Glutamatergic neuron (in vitro differentiated cells): ENCODE data around the gene ADSL. TPM values are rescaled to one million over a fixed set of nuclear protein-coding genes. Genes with fewer than 3 reads are reported as not detected.
"Not testable (repeated sequence)": the region's sequence is repeated elsewhere in the genome, so short reads cannot be mapped to it uniquely, and the experiment has no call there.

ENCODE experiments used
- DNase-seq: peaks from one replicate; pipeline ENCODE4 v3.0.0; 2022
- H3K27ac Mint-ChIP-seq: one replicate; pipeline ENCODE4 v1.8.0; 2020; ENCODE audit warnings: mild to moderate bottlenecking, mixed read lengths, inconsistent platforms; ENCODE audit not compliant: unreplicated experiment
- H3K27me3 Mint-ChIP-seq: one replicate; pipeline ENCODE4 v1.8.0; 2020; ENCODE audit warnings: mild to moderate bottlenecking, moderate library complexity, mixed read lengths, inconsistent platforms; ENCODE audit not compliant: unreplicated experiment
- H3K36me3 Mint-ChIP-seq: one replicate; pipeline ENCODE4 v1.8.0; 2020; ENCODE audit warnings: mild to moderate bottlenecking, mixed read lengths, inconsistent platforms; ENCODE audit not compliant: unreplicated experiment
- H3K4me1 Mint-ChIP-seq: one replicate; pipeline ENCODE4 v1.8.0; 2020; ENCODE audit warnings: mild to moderate bottlenecking, low read depth, mixed read lengths, inconsistent platforms; ENCODE audit not compliant: unreplicated experiment
- H3K4me3 Mint-ChIP-seq: one replicate; pipeline ENCODE4 v1.8.0; 2020; ENCODE audit warnings: mild to moderate bottlenecking, mixed read lengths, inconsistent platforms; ENCODE audit not compliant: unreplicated experiment
- H3K9me3 Mint-ChIP-seq: one replicate; pipeline ENCODE4 v1.8.0; 2020; ENCODE audit warnings: mild to moderate bottlenecking, moderate library complexity, mixed read lengths, inconsistent platforms; ENCODE audit not compliant: unreplicated experiment
- total RNA-seq: library from RNA; stranded (reverse); fragmentation: NEBNext Ultra II Directional; extraction: Animal tissue kit (Norgen Biotek cat#: 25700); gene quantifications from one replicate; pipeline ENCODE4 v1.2.1, GENCODE V29; 2021; ENCODE audit not compliant: unreplicated experiment
- TF ChIP-seq, protein P1 (sequence below): fragments of 200-600 bp; sonication (generic); IDR thresholded peaks from one replicate; pipeline ENCODE4 v1.5.0; 2021; ENCODE audit not compliant: partially characterized antibody, unreplicated experiment

ADSL gene
- total RNA-seq, 1 donor from 2014 or later = 62.3 TPM

- no peak overlapping the region for H3K27ac Mint-ChIP-seq
These were observed 40.7 kb upstream of the ADSL start for GRCh38 chr22:40305625-40306024.

DNA sequence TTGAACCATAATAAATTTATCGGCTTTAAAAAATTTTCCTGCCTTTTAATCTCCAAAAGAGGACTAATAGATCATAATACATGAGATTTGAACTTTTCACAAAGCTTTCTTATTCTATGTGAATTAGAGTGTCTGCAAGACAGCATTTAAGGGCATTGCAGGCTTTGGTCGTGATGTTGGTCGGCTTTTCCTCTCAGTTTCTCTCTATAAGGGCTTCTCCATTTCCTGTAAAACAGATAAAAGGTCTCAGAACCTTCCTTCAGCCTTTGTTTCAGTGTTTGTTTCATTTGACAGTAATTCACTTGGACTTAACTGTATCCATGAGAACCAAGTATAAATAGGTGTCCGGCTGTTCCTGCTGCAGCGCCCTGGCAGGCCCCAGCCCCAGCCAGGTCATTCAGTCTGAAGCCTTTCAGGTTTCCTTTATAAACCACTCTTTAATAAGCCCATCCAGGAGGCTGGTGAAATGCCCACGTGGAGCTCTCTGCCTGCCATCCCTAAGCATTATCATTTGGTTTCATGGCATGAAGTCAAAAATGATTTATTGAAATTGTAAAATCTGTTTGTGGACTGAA, 37.2 kb upstream of the ADSL start:
- DNase-seq = no peak
- TF ChIP-seq, protein P1, sequence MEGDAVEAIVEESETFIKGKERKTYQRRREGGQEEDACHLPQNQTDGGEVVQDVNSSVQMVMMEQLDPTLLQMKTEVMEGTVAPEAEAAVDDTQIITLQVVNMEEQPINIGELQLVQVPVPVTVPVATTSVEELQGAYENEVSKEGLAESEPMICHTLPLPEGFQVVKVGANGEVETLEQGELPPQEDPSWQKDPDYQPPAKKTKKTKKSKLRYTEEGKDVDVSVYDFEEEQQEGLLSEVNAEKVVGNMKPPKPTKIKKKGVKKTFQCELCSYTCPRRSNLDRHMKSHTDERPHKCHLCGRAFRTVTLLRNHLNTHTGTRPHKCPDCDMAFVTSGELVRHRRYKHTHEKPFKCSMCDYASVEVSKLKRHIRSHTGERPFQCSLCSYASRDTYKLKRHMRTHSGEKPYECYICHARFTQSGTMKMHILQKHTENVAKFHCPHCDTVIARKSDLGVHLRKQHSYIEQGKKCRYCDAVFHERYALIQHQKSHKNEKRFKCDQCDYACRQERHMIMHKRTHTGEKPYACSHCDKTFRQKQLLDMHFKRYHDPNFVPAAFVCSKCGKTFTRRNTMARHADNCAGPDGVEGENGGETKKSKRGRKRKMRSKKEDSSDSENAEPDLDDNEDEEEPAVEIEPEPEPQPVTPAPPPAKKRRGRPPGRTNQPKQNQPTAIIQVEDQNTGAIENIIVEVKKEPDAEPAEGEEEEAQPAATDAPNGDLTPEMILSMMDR = no peak
- H3K9me3 Mint-ChIP-seq = peaks cover 1% of the 10 kb centered on the region
- no peaks in the 10 kb centered on the region for H3K36me3 Mint-ChIP-seq
- no peak overlapping the region for H3K4me3 Mint-ChIP-seq
- no peak overlapping the region for H3K27ac Mint-ChIP-seq
- no peaks in the 10 kb centered on the region for H3K27me3 Mint-ChIP-seq
- H3K4me1 Mint-ChIP-seq = peaks cover 7% of the 10 kb centered on the region

More at GRCh38 chr22:40305625-40306024, 40.7 kb upstream of the ADSL start:
- peaks cover under 1% of the 10 kb centered on the region for H3K9me3 Mint-ChIP-seq
- H3K27me3 Mint-ChIP-seq = no peaks in the 10 kb centered on the region
- TF ChIP-seq, protein P1 = no peak
- DNase-seq = no peak
- H3K36me3 Mint-ChIP-seq = no peaks in the 10 kb centered on the region
- no peak overlapping the region for H3K4me3 Mint-ChIP-seq
- H3K4me1 Mint-ChIP-seq = no peaks in the 10 kb centered on the region

DNA sequence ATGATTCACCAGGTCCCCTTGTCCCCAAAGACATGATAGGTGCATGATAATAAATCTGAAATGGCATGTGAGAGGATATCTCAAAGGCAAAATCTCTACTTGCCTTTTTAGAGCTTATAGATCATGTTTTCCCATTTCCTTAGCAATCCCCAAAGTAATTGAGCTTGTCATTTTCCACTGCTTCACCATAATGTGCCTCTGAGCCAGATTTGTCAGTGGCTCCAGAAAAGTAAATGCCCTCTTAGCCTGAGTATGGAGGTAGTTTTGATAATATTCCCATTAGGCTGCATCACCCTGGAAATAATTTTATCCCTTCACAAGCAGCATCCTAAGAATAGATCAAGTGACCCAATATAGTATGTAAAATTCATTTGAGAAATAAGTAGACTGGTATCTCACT, 36.7 kb upstream of the ADSL start:
- Mint-ChIP-seq H3K4me1 (peaks cover 7% of the 10 kb centered on the region), H3K27ac (no peak overlapping the region), H3K4me3 (no peak overlapping the region), H3K27me3 (no peaks in the 10 kb centered on the region), H3K36me3 (peaks cover 5% of the 10 kb centered on the region), H3K9me3 (peaks cover 1% of the 10 kb centered on the region)
- DNase-seq = no peak
- TF ChIP-seq, protein P1 = no peak

DNA sequence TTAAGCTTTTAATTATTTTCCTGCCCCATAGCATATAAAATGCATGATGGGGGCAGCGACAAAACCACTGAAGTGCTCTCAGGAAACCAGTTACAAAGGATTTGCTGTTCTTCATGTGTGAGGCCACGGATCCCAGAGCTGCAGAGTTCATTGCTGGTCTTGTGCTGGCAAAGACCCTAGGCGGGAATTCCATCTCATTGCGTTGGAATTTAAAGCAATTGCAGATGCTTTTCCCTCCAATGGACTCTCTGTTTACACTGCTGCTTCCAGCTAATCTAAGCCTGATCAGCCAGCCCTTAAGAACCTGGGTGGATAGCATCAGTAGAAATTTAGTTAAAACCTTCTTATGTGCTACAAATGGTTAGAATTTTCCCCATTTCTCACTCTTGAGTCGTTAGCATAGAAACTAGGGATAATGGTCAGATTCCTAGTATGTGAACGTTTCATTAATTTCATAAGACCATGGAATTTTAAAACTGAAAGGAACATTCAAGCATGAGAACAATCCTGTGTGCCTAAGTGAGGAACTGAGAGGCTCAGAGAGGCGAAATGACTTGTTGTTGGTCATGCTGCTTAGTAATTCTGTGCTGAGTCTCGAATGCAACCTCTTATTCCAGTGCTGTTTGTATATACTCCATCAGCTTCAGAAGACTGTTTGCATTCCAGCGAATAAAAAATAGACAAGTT, 36.1 kb upstream of the ADSL start:
- H3K36me3 Mint-ChIP-seq = peaks cover 6% of the 10 kb centered on the region
- no peak overlapping the region for H3K4me3 Mint-ChIP-seq
- H3K4me1 Mint-ChIP-seq = peaks cover 9% of the 10 kb centered on the region
- TF ChIP-seq, protein P1 = no peak
- H3K27ac Mint-ChIP-seq = no peak overlapping the region
- H3K9me3 Mint-ChIP-seq = peaks cover 1% of the 10 kb centered on the region
- no peak for DNase-seq
- H3K27me3 Mint-ChIP-seq = no peaks in the 10 kb centered on the region

DNA sequence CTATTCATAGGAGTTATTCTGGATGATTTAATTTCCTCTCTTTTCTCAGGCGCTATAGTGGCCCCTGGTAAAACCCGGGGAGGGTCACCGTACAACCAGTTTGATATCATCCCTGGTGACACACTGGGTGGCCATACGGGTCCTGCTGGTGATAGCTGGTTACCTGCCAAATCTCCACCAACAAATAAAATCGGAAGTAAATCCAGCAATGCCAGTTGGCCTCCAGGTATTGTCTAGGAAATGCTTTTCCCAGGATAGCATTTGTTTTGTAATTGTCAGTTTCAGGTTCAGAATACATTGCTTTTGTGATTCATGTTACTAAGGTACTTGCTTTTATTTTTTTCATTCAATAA, 35.6 kb upstream of the ADSL start:
- no peak overlapping the region for H3K4me3 Mint-ChIP-seq
- peaks cover 11% of the 10 kb centered on the region for H3K36me3 Mint-ChIP-seq
- DNase-seq = no peak
- H3K9me3 Mint-ChIP-seq = peaks cover 1% of the 10 kb centered on the region
- no peak overlapping the region for H3K27ac Mint-ChIP-seq
- H3K4me1 Mint-ChIP-seq = peaks cover 12% of the 10 kb centered on the region
- H3K27me3 Mint-ChIP-seq = peaks cover 4% of the 10 kb centered on the region
- TF ChIP-seq, protein P1 = no peak

DNA sequence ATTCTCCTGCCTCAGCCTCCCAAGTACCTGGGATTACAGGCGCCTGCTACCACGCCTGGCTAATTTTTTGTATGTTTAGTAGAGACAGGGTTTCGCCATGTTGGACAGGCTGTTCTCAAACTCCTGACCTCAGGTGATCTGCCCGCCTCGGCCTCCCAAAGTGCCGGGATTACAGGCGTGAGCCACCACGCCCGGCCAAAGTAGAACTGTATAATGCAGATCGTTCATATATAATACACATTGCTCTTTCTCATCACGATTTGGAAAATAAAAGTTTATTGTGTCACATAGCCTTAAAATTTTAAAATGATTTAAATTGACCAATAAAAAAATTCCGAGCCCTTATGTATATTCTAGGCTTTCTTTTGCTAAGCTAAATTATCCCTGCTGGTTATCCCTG, 34.7 kb upstream of the ADSL start:
- Mint-ChIP-seq H3K36me3 (peaks cover 13% of the 10 kb centered on the region), H3K4me1 (peaks cover 12% of the 10 kb centered on the region), H3K27ac (peak overlapping the region; percentile 74), H3K4me3 (peak overlapping the region; percentile 61)
- not testable (repeated sequence) for H3K27me3 Mint-ChIP-seq, DNase-seq, H3K9me3 Mint-ChIP-seq
